HepG2 (cell line): ENCODE data around the gene SKI. TPM values are rescaled to one million over a fixed set of nuclear protein-coding genes. Genes with fewer than 3 reads are reported as not detected.

Experiments
- CAMTA2 ChIP-seq: sonication (generic); formaldehyde crosslinking; IDR thresholded peaks from 2 replicates; pipeline ENCODE4 v1.4.0; 2020; ENCODE audit warnings: mild to moderate bottlenecking, missing genetic modification reagents, borderline replicate concordance
- CREB3 ChIP-seq: sonication (generic); formaldehyde crosslinking; IDR thresholded peaks from 2 replicates; pipeline ENCODE4 v1.5.0; 2020; ENCODE audit warnings: missing genetic modification reagents
- E2F5 ChIP-seq: sonication (generic); formaldehyde crosslinking; conservative IDR thresholded peaks from 2 replicates; pipeline ENCODE4 v1.4.0; 2020; ENCODE audit warnings: missing genetic modification reagents
- SRSF1 ChIP-seq: fragments of 200-400 bp; formaldehyde crosslinking; optimal IDR thresholded peaks from 2 replicates; pipeline ENCODE3; 2017; ENCODE audit warnings: mild to moderate bottlenecking, low read depth, low read length, moderate library complexity
- ZFP1 ChIP-seq: IDR thresholded peaks from 2 replicates; pipeline ENCODE4 v1.6.1; 2016
- ZNF260 ChIP-seq: sonication (generic); formaldehyde crosslinking; IDR thresholded peaks from 2 replicates; pipeline ENCODE4 v1.4.0; 2020; ENCODE audit warnings: missing genetic modification reagents, low read depth, mild to moderate bottlenecking, borderline replicate concordance
- ZNF660 ChIP-seq: sonication (generic); formaldehyde crosslinking; IDR thresholded peaks from 2 replicates; pipeline ENCODE4 v1.5.1; 2020; ENCODE audit warnings: mild to moderate bottlenecking, low read depth, missing genetic modification reagents, borderline replicate concordance
- ZNF674 ChIP-seq: sonication (generic); formaldehyde crosslinking; IDR thresholded peaks from 2 replicates; pipeline ENCODE4 v1.5.0; 2020; ENCODE audit warnings: low read depth, mild to moderate bottlenecking, missing genetic modification reagents
- polyA plus RNA-seq, 8 experiments: library from polyadenylated mRNA; depleted of rRNA in 3 of 8; stranded (reverse) in 7 of 8; unstranded in 1 of 8; fragments of >200 nt; fragmentation: Illumina TruSeq in 4 of 8; extraction: Trizol in 4 of 8; gene quantifications; 2 replicates each; pipeline versions ENCODE4 v1.2.1 to v1.2.3, GENCODE V29; 2011 to 2016; ENCODE audit warnings: low read depth in 4 of 8, missing spikeins in 1 of 8, mixed read lengths in 1 of 8; ENCODE audit not compliant: insufficient read depth in 1 of 8
- total RNA-seq, 5 experiments: library from RNA; depleted of rRNA; stranded (reverse); fragments of >200 nt; fragmentation: Illumina TruSeq; extraction: Trizol; gene quantifications; 2 replicates each; pipeline ENCODE4 v1.2.3, GENCODE V29; 2016; ENCODE audit warnings: low read depth in 1 of 5
- TF ChIP-seq, protein P1 (sequence below): IDR thresholded peaks from 2 replicates; pipeline ENCODE4 v1.4.0; 2020; ENCODE audit warnings: mild to moderate bottlenecking, missing genetic modification reagents
- TF ChIP-seq, protein P2 (sequence below): sonication (generic); formaldehyde crosslinking; IDR thresholded peaks from 2 replicates; pipeline ENCODE4 v1.8.0; 2022; ENCODE audit warnings: mild to moderate bottlenecking, missing genetic modification reagents, moderate library complexity
- TF ChIP-seq, protein P3 (sequence below), 2 experiments: sonication (generic) in 1 of 2; formaldehyde crosslinking in 1 of 2; IDR thresholded peaks; 2 replicates each; pipeline versions ENCODE4 v1.6.1 to v1.9.0; 2014 to 2022; ENCODE audit warnings: antibody characterized with exemption in 1 of 2, borderline replicate concordance in 1 of 2, inconsistent platforms in 1 of 2, low read depth in 1 of 2, missing genetic modification reagents in 1 of 2

The SKI gene
- total and polyA plus RNA-seq, 2 of the 13 experiments (the other 11 are each of a cell fraction or from before 2014, with no cell fraction given) = 4.7 to 6.9 TPM

GRCh38 chr1:2189459-2190425, 38.4 kb upstream of the SKI start (continued):
- TF ChIP-seq, protein P1, sequence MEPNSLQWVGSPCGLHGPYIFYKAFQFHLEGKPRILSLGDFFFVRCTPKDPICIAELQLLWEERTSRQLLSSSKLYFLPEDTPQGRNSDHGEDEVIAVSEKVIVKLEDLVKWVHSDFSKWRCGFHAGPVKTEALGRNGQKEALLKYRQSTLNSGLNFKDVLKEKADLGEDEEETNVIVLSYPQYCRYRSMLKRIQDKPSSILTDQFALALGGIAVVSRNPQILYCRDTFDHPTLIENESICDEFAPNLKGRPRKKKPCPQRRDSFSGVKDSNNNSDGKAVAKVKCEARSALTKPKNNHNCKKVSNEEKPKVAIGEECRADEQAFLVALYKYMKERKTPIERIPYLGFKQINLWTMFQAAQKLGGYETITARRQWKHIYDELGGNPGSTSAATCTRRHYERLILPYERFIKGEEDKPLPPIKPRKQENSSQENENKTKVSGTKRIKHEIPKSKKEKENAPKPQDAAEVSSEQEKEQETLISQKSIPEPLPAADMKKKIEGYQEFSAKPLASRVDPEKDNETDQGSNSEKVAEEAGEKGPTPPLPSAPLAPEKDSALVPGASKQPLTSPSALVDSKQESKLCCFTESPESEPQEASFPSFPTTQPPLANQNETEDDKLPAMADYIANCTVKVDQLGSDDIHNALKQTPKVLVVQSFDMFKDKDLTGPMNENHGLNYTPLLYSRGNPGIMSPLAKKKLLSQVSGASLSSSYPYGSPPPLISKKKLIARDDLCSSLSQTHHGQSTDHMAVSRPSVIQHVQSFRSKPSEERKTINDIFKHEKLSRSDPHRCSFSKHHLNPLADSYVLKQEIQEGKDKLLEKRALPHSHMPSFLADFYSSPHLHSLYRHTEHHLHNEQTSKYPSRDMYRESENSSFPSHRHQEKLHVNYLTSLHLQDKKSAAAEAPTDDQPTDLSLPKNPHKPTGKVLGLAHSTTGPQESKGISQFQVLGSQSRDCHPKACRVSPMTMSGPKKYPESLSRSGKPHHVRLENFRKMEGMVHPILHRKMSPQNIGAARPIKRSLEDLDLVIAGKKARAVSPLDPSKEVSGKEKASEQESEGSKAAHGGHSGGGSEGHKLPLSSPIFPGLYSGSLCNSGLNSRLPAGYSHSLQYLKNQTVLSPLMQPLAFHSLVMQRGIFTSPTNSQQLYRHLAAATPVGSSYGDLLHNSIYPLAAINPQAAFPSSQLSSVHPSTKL = no peak
- TF ChIP-seq SRSF1 (no peak), ZFP1 (CRISPR knock-in tag) (no peak), CREB3 (CRISPR knock-in tag) (no peak), CAMTA2 (CRISPR knock-in tag) (no peak), ZNF674 (CRISPR knock-in tag) (no peak), E2F5 (CRISPR knock-in tag) (no peak), ZNF260 (CRISPR knock-in tag) (no peak), ZNF660 (CRISPR knock-in tag) (no peak)
- TF ChIP-seq, protein P2, sequence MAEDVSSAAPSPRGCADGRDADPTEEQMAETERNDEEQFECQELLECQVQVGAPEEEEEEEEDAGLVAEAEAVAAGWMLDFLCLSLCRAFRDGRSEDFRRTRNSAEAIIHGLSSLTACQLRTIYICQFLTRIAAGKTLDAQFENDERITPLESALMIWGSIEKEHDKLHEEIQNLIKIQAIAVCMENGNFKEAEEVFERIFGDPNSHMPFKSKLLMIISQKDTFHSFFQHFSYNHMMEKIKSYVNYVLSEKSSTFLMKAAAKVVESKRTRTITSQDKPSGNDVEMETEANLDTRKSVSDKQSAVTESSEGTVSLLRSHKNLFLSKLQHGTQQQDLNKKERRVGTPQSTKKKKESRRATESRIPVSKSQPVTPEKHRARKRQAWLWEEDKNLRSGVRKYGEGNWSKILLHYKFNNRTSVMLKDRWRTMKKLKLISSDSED (CRISPR knock-in tag) = no peak
- TF ChIP-seq, protein P3, sequence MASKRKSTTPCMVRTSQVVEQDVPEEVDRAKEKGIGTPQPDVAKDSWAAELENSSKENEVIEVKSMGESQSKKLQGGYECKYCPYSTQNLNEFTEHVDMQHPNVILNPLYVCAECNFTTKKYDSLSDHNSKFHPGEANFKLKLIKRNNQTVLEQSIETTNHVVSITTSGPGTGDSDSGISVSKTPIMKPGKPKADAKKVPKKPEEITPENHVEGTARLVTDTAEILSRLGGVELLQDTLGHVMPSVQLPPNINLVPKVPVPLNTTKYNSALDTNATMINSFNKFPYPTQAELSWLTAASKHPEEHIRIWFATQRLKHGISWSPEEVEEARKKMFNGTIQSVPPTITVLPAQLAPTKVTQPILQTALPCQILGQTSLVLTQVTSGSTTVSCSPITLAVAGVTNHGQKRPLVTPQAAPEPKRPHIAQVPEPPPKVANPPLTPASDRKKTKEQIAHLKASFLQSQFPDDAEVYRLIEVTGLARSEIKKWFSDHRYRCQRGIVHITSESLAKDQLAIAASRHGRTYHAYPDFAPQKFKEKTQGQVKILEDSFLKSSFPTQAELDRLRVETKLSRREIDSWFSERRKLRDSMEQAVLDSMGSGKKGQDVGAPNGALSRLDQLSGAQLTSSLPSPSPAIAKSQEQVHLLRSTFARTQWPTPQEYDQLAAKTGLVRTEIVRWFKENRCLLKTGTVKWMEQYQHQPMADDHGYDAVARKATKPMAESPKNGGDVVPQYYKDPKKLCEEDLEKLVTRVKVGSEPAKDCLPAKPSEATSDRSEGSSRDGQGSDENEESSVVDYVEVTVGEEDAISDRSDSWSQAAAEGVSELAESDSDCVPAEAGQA (IDR thresholded peaks at IDR 0.05; ENCODE audit: low read depth) = no peak
- TF ChIP-seq, protein P3 (CRISPR knock-in tag; IDR thresholded peaks at IDR 0.05; ENCODE audit: borderline replicate concordance) = no peak
